ENCODE data around the gene KPNB1.

DNA sequence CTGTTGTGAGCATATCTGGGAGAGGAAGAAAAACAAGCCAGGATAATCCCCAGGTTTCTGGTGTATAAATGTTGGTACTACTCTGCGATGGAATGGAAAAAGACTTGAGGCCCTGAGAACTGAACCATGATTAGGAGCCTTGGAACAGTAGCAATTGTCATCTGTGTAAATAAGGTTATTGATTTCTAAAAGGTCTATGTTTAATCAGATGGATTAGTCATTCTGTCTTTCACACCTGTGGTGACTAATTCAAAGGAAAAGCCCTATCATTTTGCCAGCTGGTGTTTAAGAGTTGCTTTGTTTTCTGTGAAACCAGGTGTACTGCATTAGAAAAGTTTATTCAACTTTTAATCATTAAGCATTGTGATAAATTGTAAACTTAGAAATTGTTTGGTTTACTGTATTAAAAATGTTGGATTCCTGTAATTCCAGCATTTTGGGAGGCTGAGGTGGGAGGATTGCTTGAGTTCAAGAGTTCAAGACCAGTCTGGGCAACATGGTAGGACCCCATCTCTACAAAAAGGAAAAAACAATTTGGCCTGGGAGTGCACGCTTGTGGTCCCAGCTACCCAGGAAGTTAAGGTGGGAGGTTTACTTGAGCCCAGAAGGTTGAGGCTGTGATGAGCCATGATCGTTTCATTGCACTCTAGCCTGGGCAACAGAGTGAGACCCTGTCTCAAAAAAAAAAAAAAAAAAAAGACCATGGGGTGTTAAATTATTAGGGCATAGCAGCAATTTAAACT lies 29.0 kb upstream of the KPNB1 start:
- no peak for TF ChIP-seq POLR2A (IDR thresholded peaks at IDR 0.05)
- TF ChIP-seq, protein P1, sequence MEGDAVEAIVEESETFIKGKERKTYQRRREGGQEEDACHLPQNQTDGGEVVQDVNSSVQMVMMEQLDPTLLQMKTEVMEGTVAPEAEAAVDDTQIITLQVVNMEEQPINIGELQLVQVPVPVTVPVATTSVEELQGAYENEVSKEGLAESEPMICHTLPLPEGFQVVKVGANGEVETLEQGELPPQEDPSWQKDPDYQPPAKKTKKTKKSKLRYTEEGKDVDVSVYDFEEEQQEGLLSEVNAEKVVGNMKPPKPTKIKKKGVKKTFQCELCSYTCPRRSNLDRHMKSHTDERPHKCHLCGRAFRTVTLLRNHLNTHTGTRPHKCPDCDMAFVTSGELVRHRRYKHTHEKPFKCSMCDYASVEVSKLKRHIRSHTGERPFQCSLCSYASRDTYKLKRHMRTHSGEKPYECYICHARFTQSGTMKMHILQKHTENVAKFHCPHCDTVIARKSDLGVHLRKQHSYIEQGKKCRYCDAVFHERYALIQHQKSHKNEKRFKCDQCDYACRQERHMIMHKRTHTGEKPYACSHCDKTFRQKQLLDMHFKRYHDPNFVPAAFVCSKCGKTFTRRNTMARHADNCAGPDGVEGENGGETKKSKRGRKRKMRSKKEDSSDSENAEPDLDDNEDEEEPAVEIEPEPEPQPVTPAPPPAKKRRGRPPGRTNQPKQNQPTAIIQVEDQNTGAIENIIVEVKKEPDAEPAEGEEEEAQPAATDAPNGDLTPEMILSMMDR (IDR thresholded peaks at IDR 0.05): no peak

Measured in thyroid gland (tissue), 4 donors.